Measurements from ENCODE around the gene ADAM11.
"Not testable (repeated sequence)": the region's sequence is repeated elsewhere in the genome, so short reads cannot be mapped to it uniquely, and the experiment has no call there.

Gene ADAM11

DNA sequence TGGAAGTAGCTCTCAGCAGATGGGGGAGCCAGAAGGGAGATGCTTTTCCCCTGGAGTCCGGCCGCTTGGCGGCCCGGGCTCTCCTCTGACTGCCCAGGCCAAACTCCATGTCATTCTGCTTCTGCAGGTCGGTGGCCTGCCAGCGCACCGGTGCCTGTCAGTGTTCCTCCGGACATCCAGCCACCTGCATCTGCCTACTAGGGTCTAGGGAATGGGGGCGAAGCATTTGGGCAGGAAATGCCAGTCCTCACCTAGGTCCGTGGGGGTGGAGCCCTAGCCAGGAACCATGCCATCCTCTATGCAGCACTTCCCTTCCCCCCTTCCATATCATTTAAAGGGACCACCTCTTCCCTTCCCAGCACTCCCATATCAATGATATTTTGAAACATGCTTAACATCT is 37.1 kb downstream of the ADAM11 start:
- DNase-seq (ENCODE audit: low read depth in 2 of 2): no peak

DNA sequence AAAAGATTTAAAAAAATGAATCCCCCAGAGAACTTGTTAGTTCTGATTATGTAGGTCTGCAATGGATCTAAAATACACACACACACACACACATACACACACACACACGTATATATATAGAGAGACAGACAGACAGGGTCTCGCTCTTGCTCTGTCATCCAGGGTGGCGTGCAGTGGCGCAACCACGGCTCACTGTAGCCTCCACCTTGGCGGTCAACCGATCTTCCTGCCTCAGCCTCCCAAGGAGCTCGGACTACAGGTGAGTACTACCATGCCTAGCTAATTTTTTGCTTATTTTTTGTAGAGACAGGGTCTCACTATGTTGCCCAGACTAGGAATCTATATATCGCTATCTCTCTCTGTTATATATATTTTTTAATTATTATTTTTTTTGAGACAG is 37.9 kb downstream of the ADAM11 start:
- no peak for DNase-seq (ENCODE audit: low read depth in 2 of 2)

DNA sequence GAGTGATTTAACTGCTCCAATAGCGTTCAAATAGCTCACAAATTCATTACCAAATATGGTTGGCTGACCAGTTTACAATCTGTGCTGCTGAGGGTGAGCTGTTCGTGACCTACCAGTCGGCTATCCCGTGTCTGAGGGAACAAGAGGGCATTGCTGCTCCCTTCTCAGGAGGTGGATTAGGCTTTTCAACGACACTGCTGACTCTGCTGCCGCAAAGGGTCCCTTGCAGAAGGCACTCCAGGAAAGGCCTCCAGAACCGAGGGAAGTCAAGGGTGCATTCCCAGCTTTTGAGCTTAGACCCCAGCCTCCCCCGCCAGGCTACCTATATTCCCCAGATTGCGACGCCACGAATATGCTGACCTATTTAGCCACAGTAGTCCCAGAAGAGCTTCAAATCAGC is 39.0 kb downstream of the ADAM11 start:
- DNase-seq (ENCODE audit: low read depth in 2 of 2): no peak

DNA sequence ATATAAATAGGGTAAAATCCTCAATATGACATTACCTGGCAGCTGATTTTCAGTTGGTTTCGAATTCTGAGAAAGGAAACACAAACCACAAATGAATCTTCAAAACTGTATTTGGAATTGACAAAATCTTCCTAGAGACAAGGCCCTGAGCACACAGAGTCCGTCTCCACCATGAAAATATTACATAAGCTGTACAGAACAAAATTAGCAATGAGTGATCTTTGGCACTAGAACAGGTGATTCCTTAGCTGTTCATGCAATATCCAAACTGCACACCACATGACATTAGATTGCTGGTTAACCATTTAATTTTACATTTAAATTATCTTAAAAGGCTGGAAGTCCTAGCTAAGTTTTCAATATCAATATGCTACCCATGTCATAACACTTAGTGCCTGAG is 39.6 kb downstream of the ADAM11 start:
- DNase-seq (ENCODE audit: low read depth in 2 of 2): no peak

DNA sequence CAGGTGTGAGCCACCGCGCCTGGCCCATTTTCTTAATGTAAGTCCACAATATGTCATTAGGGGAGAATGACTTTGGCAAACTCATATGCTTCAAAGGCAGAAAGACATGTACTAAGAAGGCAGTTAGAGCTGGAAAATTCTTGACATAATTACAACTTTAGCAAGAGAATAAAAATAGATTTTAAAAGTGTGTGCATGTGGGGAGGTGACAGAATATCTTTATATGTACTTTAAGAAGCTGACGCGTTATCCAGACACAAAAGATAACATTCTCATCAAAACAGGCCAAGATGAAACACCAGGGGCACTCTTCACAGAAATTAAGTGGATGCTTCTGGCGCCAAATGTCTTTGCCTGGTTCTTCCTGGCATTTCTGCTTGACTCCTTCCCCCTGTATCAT is 43.1 kb downstream of the ADAM11 start:
- DNase-seq (ENCODE audit: low read depth in 2 of 2): no peak

DNA sequence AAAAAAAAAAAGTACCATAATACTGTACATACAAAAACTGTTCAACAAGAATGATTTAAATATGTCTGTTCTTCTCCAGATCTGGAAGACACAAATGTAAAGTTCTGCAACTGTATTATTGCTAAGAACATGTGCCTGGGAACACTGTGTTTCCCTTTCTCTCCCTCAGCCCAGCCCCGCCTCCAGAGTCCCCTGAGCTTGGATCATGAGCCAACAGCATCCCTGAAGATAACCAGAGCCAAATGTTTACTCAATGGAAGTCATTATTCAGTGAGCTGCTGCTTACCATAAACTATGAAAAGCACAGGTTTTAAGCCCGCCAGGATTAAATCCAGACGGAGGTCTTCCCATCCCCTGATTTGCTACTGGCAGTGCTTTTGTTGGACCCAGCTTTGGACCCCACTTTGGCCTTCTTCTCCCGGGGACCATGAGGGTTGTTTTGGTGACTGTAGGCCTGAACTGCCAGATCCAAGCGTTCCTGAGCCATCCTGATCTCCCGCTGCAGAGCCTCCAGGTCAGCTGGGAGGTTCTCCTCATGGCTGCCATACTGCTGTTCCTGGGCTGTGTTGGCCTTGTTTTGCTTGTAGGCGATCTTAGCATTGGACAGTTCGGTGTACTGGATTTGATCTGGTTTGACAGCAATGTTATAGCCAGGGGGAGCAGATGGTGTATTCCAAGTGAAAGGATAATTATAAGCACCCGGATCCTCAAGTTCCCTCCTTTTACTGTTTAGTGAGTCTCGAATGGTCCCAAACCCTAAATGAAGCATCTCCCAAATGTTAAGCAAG is 45.7 kb downstream of the ADAM11 start:
- no peak for DNase-seq (ENCODE audit: low read depth in 2 of 2)

DNA sequence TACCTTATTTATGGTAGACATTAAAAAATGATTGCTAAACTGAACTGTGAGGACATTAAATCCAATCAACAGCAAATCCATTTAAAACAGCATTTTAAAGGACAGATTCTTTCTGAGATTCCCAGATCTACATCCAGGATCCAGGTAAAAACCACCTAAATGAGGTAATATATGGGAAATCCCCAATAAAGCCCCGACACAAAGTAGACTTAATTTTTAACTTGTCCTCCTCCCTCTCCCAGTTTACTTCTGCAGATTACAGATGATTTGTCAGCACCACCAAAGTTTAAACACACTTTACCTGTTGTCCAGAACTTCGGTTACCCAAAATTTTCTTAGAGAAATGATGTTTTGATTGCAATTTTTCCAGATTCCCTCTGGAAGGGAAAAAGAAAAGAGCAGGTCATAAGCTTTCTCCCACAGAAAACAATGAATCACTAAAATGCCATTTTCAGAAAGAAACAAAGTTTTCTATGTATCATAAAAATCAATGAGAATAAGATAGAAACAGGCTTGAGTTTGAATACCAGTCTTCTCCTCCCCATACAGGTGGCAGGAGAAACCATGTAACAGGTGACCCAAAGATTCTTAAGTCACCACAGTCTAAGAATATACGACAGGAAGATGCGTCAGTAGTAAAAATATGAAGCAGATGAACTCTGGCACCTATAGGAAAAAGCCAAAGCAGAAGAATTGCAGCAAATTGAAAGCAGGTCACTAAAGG is 48.5 kb downstream of the ADAM11 start:
- no peak for DNase-seq (ENCODE audit: low read depth in 2 of 2)

DNA sequence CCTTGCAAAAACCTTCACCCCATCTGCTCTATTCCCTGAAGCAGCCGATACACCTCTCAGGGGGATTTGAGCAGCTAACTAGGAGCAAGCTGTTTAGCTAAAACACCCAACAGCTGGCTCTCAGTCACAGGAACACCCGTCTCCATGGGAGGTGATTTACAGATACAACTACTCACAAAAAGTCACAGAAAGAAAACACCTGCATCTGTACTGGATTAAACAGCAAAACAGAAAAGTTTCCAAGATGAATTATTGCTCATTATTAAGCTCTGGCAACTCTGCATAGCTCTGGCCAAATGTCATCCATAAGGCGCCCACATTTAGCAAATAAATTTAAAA is 49.0 kb downstream of the ADAM11 start:
- no peak for DNase-seq (ENCODE audit: low read depth in 2 of 2)

DNA sequence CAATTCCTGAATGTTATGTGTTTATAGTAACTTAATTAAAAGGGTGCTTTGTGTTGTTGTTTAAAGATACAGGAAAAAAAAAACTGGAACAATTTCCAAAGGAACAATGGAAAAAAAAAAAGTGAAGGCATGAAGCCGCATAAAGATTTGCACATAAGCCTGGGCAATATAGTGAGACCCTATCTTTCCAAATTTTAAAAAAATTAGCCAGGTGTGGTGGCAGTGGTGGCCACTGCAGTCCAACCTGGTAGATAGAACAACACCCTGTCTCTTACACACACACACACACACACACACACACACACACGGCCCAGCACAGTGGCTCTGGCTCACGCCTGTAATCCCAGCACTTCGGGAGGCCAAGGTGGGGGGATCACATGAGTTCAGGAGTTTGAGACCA is 49.4 kb downstream of the ADAM11 start:
- DNase-seq (ENCODE audit: low read depth in 2 of 2): no peak

DNA sequence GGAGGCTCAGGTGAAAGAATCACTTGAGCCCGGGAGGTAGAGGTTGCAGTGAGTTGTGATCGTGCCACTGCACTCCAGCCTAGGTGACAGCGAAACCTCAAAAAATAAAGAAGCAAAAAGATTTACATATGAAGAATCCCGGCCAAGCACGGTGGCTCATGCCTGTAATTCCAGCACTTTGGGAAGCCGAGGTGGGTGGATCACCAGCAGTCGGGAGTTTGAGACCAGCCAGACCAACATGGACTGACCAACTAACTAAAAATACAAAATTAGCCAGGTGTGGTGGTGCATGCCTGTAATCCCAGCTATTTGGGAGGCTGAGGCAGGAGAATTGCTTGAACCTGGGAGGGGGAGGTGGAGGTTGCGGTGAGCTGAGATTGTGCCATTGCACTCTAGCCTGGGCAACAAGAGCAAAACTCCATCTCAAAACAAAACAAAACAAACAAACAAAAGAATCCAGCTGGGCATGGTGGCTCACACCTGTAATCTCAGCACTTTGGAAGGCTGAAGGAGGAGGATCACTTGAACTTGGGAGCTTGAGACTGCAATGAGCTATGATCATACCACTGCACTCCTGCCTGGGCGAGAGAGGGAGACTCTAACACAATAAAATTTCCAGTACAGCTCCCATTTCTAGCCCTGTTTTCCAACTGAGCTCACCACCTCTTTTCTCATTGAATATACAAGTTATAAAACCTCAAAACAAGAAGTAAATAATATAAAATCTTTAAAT is 50.0 kb downstream of the ADAM11 start:
- not testable (repeated sequence) for DNase-seq (ENCODE audit: low read depth in 2 of 2)

DNA sequence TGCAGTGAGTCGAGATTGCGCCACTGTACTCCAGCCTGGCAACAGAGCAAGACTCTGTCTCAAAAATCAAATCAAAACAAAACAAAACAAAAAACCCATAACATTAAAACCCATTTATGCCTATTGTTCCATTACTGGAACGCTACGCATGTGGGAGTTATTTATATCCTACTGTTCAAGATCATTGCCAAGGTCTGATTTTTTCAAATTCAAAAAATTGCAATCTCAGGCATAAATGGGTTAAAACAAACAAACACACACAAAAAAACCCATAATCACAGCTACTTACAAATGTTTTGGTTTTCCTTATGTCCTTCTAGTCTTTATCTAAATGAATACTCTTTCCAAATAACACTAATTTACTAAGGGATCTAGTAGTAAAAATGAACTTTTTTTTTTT is 53.5 kb downstream of the ADAM11 start:
- no peak for DNase-seq (ENCODE audit: low read depth in 2 of 2)

DNA sequence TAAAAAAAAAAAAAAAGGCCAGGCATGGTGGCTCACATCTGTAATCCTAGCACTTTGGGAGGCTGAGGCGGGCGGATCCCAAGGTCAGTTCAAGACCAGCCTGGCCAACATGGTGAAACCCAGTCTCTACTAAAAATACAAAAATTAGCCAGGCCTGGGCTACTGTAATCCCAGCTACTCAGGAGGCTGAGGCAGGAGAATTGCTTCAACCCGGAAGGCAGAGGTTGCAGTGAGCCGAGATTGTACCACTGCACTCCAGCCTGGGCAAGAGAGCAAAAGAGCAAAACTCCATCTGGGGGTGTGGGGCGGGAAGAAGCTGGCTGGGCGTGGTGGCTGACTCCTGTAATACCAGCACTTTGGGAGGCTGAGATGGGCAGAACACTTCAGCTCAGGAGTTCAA is 59.7 kb downstream of the ADAM11 start:
- not testable (repeated sequence) for DNase-seq (ENCODE audit: low read depth in 2 of 2)

DNA sequence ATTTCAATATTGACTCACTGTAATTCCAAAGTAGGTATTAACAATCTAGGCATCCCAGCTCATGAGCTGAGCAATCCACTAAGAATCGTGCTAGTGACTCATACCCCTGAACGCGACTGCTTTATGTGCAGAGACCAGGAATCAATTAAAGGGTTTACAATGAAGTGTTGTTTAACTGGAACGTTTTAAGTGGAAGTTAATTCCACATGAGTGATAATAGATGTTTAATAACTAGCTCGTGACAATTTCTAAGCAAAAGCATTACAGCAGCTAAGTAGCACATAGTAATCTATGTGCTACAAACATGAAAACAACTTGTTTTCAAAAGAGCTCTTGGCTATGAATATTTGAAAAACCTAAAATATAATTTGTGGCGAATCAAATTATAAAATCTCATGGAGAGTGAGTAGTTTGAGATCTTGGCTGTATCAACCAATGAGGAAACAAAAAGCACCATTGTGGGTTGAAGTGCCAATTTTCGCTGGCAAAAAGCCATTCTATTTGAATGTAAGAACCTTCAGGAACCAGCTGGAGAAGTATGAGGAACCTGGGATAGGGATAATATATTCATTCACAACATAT is 61.9 kb downstream of the ADAM11 start:
- no peak for DNase-seq (ENCODE audit: low read depth in 2 of 2)

DNA sequence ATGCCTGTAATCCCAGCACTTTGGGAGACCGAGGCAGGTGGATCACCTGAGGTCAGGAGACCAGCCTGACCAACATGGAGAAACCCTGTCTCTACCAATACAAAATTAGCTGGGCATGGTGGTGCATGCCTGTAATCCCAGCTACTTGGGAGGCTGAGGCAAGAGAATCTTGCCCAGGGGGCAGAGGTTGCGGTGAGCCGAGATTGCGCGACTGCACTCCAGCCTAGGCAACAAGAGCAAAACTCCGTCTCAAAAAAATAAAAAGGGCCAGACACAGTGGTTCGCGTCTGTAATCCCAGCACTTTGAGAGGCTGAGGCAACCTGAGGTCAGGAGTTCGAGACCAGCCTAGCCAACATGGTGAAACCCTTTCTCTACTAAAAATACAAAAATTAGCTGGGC is 66.4 kb downstream of the ADAM11 start:
- not testable (repeated sequence) for DNase-seq (ENCODE audit: low read depth in 2 of 2)

DNA sequence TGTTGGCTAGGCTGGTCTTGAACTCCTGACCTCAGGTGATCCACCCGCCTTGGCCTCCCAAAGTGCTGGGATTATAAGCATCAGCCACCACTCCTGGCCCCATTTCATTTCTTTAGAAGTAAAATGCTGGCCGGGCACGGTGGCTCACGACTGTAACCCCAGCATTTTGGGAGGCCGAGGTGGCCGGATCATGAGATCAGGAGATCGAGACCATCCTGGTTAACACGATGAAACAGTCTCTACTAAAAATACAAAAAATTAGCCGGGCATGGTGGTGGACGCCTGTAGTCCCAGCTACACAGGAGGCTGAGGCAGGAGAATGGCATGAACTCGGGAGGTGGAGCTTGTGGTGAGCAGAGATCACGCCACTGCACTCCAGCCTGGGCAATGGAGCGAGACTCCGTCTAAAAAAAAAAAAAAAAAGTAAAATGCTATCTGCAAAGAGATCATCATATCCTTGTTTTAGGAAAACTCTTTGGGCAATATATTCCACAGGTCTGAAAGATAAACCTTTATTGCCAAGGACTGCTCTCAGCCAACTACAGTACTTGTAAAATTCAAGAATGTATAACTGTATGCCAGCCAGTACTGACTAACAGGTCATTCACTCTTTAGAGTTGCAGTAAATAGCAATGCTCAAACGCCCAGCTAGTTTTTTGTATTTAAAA is 67.5 kb downstream of the ADAM11 start:
- DNase-seq (ENCODE audit: low read depth in 2 of 2): no peak

DNA sequence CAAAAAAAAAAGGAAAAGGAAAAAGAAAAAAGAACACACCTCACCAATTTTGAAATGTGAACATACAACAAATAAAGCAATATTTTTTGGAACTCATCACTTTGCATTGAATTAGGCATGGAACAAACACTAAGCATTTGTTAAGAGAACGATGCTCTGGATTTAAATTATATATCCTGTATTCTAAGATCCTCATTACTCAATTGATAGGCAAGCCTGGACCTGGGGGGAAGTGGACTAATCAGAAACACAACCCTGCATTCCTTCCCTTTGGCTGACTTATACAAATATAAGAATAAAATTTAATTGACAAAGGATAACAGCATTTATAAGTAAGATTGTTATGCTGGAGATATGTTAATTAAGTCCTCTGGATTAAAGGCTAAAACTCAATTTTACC is 69.1 kb downstream of the ADAM11 start:
- no peak for DNase-seq (ENCODE audit: low read depth in 2 of 2)

DNA sequence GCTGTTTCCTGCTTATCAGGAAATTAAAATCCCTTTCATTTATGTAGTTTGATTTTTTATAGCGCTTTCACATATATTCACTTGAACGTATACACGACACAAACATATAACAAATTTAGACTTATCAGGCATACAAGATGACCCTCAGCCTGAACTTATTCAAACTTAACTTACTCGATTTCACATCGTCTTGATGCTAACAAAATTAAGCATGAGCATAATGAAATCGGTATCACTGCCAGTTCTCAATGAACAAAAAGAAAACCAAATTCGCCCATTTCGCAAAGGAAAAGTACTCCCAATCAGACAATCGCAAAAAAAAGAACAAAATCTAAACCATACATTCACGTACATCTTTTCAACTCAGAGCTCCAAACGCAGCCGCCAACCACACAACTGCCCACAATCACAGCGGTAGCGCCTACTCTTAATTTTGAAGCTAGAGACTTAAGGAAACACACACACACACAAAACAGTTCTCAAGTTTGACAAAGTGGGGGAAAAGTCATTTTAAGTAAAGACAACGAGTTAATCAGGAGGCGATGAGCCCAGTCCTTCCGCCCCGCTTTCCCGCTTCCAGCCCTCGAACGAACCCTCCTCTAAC is 70.2 kb downstream of the ADAM11 start:
- DNase-seq (ENCODE audit: low read depth in 2 of 2): no peak

DNA sequence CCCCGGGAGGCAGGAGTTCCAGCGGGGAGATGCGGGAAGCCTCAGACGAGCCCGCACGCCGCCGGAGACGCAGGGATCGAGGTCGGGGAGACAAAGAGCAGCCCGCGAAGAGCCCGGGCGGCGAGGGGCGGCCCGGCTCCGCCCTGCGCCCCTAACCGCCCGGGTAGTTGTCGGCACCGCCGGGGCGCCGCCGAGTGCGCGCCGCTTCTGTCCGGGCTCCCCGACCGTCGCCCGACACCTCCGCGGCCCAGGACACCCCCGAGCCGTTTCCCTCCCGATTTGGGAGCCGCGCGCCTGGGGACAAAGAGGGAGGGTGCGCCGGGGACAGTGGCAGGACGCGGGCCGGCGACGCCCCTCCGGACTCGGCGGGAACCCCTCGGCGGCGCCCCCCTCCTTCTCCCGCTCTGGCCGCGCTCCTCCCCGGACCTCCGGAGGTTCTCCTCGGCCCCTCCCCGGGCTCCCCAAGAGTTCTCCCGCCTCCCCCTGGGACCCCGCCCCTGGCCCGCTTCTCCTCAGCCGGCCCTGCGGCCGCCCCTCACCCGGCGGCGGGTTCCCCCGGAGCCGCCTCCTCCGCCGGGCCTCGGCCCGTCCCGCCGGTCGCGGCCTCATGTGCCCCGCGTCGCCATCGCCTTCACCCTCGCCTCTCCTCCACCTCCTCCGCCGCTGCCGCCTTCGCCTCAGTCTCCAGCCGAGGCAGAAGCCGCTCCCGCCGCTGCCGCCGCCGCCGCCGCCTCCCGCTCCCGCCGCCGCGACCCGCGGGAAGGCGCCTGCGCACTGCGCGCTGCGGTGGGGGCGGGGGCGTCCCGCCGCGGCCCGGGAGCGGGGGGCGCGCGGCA is 71.0 kb downstream of the ADAM11 start, which contains the start of gene GJC1:
Gene GJC1 (minus strand): TSS at position 765 of the 836 bp plus-strand sequence. CDS start 24,470 bp downstream, outside the sequence.
- peak in 1 of 2 donors; percentile 1 for DNase-seq (ENCODE audit: low read depth in 2 of 2)

DNA sequence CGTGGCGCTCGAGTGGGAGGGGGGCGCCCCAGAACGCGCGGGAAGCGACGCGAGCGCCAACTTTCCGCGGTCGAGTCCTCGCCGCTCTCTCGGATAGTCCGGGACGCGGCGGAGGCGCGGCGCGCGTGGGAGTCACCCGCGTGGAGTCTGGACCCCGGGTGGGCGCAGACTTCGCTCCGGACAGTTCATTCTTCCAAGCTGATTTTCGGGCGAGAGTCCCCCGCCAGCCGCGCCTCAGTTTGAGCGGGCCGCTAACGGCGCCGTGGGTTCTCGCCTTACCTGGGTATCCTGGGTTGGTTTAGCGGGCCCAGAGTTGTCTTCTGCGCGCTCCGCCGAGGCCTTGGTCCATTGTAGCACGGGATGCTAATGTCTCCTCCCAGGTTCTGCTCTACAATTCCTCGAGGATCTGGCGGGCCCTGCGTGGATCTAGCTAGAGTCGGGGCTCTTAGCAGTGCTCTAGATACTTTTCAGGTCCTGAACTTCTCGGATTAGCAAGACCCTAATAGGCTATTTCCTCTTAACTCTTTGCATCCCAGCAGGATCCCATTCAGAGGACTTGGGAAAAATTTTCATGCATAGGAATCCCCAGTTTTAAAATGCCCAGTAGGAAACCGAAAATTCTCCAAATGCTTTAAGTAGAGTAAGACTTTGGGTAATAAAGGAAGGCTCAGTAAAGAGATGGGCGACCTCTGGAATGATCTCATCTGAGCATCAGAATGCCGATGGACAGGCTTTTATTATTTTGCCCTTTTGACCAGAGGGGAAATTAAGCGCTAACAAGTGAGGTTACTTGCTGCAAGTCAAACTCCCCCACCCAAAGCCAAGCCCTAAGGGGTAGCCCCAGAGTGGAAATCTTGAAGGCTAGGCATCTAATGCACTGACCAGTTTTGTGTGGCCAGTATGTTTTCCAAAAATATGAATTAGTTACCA is 71.8 kb downstream of the ADAM11 start:
- DNase-seq (ENCODE audit: low read depth in 2 of 2): peak in 1 of 2 donors; percentile 1

Data from stimulated activated CD8-positive, alpha-beta memory T cell treated with anti-CD3 and anti-CD28 coated beads, Interleukin-2, amount 100 ng/mL, for 48 hours (primary cell).